Jurkat, Clone E6-1 (cell line): Measurements from ENCODE around the gene ABCC2.

Source experiments
- DNase-seq: peaks from one replicate; pipeline ENCODE4 v3.0.0-alpha.2; 2011; ENCODE audit warnings: low read depth, low spot score
- H3K4me3 ChIP-seq: 2 replicates; pipeline ENCODE4 v1.5.1; 2011; ENCODE audit warnings: mild to moderate bottlenecking, low read length, control low read depth, moderate library complexity

The ABCC2 gene

DNA sequence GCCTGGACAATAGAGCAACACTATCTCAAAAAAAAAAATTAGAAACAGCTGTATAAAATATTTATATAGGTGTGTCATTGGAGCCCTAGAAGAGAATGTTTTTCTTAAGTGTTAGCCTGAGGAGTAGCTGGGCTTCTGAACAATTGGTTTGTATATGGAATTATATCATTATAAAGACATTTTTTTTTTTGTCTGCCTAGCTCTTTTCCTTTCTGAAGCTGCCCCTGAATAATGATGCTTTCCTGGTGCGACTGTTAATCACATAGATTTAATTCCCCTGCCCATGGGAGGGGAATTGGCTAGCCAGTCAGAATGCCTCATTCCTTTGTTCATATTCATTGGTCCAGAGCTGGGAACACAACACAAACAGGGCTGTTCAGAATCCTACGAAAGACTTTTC lies 13.9 kb upstream of the ABCC2 start:
- DNase-seq, result no peak
- no peak overlapping the region for H3K4me3 ChIP-seq

DNA sequence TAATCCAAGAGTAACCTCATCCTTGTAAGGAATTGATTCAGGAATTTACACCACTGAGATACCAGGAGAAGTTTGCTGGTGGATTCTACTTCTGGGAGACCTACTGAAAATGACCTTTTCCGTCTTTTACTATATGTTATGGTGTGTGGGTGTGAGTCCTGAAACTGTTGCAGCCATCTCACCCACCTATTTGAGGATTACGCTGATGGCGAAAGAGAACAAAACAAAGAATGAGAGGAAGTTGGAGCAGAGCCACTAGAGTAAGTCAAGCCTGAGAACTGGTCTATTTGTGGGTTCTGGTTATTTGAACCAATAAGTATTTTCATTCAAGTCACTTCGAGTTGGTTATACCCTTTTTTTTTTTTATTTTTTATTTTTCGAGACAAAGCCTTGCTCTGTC lies 12.7 kb upstream of the ABCC2 start:
- no peak overlapping the region for H3K4me3 ChIP-seq
- no peak for DNase-seq

DNA sequence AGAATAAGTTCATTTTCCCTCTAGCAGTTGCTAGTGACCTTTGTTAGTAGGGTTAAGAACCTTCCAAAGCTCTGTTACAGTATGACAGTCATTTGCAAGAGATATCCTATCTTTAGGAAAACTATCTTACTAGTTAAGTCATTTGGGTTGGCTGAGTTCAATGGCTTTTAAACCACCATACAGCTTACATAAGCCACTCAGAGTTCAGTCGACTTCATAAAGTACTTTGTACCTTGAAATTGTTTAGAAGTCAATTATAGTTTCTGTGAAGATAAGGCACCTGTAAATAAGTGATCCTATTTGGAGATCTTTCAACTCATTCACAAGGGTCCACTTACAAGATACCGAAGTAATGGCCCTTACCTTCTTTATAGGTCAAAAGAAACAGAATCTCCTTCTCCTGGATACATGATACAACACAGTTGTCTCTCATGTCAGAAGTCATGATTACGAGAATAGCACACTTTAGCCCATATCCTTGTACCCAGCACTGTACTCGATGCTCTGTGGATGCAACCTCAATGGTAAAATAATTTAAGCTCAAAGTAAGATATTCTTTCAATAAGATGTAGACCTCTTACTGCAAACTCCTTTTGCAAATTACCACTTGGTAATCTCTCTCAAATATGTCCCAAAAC lies 11.9 kb upstream of the ABCC2 start:
- no peak overlapping the region for H3K4me3 ChIP-seq
- no peak for DNase-seq

DNA sequence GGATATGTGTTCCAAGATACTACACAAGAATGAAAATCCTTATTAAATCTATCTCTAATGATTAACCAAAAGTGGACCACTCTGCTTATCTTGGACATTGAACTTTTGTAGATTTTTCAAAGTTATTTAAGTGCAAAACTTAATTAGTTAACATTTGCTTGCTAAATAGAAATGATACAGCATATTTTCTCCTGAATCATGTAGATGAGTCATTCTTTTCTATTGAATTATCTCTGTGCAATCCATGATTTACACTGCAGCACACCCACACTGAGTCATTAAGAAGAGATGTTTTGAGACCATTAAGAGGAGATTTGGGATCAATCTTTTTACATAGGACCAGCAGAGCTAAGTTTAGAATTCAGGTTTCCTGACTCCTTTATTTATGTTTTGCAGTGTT lies 6.6 kb upstream of the ABCC2 start:
- no peak for DNase-seq

DNA sequence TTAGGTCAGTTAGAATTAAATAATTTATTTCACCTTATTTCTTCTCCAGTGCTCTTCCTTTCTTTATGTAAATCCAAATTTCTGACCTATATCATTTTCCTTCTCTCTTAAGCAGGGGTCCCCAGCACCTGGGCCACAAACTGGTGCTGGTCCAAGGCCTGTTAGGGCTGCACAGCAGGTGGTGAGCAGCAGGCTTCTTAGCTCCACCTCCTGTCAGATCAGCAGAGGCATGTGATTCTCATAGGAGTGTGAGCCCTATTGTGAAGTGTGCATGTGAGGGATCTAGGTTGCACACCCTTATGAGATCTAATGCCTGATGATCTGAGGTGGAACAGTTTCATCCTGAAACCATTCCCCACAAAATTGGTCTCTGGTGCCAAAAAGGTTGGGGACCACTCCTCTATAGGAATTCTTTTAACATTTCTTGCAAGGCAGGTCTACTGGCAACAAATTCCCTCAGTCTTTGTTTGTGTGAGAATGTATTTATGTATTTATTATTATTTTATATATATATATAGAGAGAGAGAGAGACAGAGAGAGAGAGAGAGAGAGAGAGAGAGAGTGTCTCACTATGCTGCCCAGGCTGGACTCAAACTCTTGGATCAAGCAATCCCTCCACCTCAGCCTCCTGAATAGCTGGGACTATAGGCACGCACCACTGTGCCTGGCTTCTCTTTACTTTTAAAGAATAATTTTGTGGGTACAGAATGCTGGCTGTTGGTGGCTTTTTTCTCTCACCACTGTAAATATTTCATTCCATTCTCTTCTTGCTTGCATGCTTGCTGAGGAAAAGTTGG lies 4.3 kb upstream of the ABCC2 start:
- no peak for DNase-seq

More for the DNA sequence above, 6.6 kb upstream of the ABCC2 start:
- no peak overlapping the region for H3K4me3 ChIP-seq

DNA sequence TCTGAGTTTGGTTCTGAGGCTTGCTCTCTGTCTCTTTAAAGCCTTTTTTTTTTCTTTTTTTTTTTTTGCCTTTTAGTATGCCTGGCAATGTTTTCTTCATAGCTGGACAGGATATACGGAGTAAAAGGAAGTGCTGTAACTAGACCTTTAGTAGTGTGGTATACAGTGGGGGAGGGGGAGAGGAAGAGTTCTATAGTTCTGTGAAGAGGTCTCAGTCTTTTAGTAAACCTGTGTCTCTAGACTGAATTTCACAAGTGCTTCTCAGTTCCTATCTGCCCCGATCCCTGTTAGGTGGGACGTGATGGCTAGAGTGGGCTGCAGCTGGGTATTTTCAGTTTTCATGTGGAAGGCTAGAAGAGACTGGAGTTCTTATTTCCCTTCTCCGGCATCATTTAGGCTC lies 3.1 kb upstream of the ABCC2 start:
- H3K4me3 ChIP-seq, result no peak overlapping the region
- peak; percentile 41 for DNase-seq

More for the DNA sequence above, 4.3 kb upstream of the ABCC2 start:
- no peak overlapping the region for H3K4me3 ChIP-seq

DNA sequence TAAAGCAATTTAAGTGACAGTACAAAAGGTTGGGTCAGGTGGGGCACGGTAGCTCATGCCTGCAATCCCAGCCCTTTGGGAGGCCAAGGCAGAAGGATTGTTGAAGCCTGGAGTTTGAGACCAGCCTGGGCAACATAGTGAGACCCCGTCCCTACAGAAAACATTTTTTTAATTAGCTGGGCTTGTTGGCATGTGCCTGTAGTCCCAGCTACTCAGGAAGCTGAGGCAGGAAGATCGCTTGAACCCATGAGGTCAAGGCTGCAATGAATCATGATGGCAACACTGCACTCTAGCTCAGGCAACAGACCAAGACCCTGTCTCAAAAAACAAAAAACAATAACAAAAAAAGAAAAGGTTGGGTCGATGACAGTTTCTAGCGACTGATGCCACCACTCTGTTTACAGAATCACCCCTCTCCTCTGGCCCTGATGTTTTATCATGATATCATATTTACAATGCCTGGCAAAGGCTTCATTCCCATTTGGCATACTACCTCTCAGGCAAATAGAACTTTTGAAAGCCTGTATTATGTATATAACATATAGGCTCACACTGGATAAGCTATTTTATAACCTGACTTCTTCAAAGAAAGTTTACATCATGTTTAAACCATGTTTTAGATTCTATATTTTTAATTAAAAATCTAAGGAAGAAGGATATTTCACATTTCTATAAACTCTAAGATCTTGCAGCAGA lies 558 bp upstream of the ABCC2 start:
- H3K4me3 ChIP-seq, result no peak overlapping the region

DNA sequence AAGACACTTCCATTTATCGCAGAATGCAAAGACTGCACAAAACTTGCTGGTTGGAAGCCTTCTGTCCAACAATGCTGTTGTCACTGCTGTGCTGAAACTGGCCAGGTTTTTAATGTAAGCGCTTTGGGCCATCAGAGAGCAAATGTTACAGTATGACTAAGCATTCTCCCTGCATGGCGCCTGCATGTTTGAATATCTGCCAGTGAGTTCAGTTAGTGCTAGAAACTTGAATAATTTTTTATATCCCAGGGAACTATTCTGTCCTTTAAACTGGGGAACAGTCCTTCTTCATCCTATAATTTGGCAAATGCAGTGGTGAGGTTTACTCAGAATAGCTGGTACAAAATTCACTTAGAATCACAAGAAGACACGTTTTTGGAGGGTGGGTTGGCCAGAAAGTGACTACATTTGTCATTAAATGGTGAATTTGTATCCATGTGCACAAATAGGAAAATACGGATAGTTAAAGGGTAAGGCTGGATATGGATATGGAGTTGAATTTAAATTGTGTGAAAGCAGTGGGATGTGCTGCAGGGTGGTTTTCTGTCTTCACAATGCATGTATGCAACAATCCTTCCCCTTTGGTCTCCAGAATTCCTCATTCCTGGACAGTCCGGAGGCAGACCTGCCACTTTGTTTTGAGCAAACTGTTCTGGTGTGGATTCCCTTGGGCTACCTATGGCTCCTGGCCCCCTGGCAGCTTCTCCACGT lies 1.7 kb downstream of the ABCC2 start:
- DNase-seq, result no peak
- H3K4me3 ChIP-seq, result no peak overlapping the region

More for the DNA sequence above, 558 bp upstream of the ABCC2 start:
- no peak for DNase-seq

DNA sequence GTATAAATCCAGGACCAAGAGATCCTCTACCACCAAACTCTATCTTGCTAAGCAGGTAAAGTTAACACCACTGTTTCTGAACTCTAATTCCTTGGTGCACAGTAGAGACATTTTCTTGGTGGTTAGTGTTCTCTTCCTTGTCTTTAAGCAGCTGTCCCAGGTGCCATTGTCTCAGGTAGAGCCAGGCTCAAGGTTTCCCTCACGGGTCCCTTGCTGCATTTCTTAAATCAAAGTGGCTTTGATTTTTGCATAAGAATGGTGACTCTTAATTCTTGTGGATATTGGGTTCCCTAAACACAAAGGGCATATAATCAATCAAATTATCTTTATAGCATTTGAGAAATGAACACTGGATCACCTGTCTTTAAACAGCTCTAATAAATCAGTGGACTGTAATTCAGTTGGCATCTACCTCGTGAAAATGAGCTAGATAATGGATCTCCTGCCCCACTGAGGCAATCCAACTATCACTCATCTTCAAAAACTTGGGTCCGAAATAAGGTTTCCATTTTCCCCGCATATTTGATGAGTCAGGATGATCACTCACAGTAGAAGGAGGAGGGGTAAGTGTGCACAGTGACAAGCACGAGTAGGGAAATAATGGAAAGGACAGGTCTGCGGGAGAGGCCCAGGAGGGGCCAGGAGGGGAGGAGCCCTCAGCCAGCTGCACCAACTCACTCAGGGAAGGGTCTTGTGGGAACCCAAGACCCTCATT lies 2.4 kb downstream of the ABCC2 start:
- no peak overlapping the region for H3K4me3 ChIP-seq
- no peak for DNase-seq

DNA sequence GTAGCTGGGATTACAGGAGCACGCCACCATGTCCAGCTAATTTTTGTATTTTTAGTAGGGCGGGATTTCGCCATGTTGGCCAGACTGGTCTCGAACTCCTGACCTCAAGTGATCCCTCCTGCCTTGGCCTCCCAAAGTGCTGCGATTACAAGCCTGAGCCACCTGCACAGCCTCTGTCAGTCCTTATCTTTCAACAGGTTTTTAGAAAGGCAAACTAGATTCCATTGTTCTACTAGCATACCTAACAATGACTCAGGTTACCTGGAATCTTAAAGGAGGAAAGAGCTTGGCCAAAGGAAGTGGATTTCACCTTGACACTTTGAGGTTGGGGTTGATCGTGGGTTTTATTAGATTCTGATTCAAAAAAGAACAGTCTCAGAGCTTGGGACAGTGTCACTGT lies 3.2 kb downstream of the ABCC2 start:
- DNase-seq, result no peak
- no peak overlapping the region for H3K4me3 ChIP-seq

DNA sequence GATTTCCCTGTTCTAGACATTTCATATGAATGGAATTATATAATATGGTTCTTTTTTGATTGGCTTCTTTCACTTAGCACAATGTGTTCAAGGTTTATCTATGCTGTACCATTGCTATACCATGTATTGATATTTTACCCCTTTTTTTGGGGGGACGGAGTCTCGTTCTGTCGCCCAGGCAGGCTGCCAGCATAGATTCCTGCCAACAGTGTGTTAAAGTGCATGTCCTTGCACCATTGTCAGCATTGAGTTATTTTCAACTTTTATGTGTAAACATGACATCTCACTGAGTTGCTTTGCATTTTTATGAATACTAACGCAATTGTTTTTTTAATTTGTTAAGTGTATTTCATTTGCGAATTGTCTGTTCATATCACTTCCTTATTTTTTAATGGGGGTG lies 4.9 kb downstream of the ABCC2 start:
- DNase-seq, result no peak

DNA sequence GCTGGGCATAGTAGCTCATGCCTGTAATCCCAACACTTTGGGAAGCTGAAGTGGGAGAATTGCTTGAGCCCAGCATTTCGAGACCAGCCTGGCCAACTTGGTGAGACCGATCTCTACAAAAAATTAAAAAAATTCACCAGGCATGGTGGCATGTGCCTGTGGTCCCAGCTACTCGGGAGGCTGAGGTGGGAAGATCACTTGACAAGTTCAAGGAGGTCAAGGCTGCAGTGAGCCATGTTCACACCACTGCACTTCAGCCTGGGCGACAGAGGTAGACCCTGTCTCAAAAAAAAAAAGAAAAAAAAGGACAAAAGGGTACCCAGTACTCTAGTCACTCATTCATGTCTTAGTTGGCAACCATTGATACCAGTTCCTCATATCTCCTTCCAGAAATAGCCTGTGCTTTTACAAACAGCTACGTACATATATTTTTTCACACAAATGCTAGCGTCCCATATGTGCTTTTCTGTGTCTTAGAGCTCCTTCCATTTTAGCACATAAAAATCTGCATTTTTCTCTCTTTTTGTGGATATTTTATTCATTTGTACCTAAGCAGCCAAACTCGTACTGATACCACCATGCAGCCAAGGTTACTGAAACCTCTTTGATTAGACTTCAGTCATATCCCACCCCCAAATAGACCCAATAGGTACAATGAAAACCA lies 5.5 kb downstream of the ABCC2 start:
- DNase-seq, result no peak
- H3K4me3 ChIP-seq, result no peak overlapping the region

More for the DNA sequence above, 4.9 kb downstream of the ABCC2 start:
- H3K4me3 ChIP-seq, result no peak overlapping the region

DNA sequence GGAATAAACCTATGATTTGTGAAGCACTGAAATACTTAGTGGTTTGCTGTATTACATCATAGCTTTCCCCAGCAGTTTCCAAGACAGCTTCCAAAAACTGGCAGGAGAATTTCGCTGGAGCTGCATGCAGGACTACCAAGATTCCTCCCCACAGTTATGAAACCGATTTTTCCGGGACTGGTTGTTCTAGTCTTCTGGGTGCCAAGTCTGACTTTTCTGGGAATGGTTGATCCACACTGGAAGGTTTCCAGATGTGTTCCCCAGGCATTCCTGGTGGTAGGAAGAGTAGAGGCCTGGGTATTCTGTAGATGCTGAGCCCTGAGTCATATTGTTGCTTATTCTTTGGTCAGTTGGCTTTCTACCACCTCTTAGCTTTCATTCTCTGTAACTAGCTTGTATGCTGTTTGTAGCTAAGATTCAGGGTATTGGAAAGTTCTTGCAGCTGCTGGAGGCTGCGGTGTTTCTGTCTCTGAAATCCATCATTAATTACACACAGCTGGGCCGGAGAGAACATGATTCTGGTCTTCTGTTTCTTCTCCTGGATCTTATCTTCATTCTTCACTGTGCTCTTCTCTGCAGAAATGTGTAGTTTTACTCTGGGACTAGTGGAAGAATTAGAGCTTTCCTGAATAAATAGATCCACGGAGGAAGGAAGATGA lies 6.3 kb downstream of the ABCC2 start:
- no peak for DNase-seq
- H3K4me3 ChIP-seq, result no peak overlapping the region

DNA sequence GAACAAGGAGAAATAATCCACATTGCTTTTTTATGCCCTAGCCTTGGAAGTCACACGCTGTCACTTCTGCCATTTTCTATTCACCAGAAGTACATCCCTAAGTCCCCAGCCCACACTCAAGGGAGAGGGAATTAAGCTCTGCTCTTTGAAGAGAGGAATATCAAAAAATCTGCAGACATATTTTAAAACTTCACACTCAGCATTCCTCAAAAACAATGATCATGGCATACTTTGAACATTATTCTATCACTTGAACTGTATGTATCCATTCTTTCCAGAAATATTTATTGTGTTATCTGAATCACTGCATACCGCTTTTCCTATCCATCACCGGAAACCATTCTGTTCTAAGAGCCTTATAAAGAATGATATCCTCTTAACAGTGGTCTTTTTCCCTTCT lies 9.4 kb downstream of the ABCC2 start:
- no peak for DNase-seq
- no peak overlapping the region for H3K4me3 ChIP-seq

DNA sequence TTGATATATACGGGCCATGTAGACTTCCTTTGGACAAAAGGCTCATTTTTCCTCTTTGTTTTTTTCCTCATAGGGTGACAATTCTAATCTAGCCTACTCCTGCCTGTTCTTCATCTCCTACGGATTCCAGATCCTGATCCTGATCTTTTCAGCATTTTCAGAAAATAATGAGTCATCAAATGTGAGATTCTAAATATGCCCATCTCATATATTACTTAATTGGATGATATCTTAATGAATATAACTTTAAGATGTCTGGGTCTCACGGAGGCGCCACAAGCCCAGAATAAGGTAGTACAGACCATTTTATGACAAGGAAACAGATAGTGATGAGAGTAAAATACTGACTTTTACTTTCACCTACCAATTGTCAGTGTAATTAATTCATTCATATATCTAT lies 11.4 kb downstream of the ABCC2 start:
- no peak for DNase-seq
- no peak overlapping the region for H3K4me3 ChIP-seq

DNA sequence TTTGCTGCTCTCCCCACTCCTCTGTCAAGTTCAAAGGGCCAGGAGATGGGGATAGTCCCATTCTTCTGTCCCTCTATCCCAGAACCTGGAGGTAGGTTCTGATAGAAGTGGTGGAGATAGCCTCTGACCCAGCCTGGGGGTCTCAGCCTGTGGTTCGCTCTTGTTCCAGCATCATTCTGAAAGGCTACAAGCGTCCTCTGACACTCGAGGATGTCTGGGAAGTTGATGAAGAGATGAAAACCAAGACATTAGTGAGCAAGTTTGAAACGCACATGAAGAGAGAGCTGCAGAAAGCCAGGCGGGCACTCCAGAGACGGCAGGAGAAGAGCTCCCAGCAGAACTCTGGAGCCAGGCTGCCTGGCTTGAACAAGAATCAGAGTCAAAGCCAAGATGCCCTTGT lies 14.5 kb downstream of the ABCC2 start:
- H3K4me3 ChIP-seq, result no peak overlapping the region
- no peak for DNase-seq

DNA sequence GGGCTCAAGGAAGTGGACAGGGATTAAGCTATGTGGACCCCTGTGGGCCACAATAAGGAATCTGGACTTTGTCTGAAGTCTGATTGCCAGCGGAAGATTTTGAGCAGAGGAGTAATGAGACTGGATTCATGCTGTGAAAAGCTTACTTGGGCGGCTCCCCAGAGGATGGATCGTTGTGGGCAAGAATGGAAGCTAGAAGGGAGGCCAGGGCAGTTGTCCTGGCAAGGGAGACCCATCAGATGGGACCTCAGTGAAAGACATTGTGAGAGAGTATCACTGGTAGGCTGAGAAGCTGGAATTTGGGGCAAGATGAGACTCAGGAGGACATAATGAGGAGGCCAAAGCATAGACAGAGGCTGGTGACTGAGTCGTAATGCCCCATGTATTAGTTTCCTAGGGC lies 15.6 kb downstream of the ABCC2 start:
- no peak overlapping the region for H3K4me3 ChIP-seq
- no peak for DNase-seq

DNA sequence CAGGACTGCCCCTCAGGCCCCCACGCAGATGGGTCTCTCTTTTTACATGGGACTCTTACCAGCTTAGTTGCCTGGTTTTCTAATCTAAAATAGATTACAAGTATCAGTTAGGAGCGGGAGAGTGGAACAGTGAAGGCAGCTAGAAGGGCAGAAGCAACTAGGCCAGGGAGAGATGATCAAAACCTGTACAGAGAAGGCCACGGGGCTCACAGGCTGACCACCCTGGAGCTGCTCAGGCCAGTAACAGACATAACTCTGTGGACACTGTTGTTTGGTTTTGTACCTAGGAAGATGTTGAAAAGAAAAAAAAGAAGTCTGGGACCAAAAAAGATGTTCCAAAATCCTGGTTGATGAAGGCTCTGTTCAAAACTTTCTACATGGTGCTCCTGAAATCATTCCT lies 16.5 kb downstream of the ABCC2 start:
- no peak for DNase-seq
- no peak overlapping the region for H3K4me3 ChIP-seq
